ENCODE results near the gene NBPF20.
"Not testable (repeated sequence)": the region's sequence is repeated elsewhere in the genome, so short reads cannot be mapped to it uniquely, and the experiment has no call there.

The NBPF20 gene

GRCh38 chr1:145404949-145405348 is 20.5 kb downstream of the NBPF20 start:
- not testable (repeated sequence) for H3K9ac ChIP-seq (ENCODE audit: low read depth, low read length); H3K27me3 ChIP-seq (ENCODE audit: control insufficient read depth, insufficient read depth, low read length)

GRCh38 chr1:145400701-145401100 is 24.7 kb downstream of the NBPF20 start:
- H3K36me3 ChIP-seq (ENCODE audit: control insufficient read depth, insufficient read depth, low read length); H3K4me3 ChIP-seq (ENCODE audit: low read depth, low read length); H3K4me1 ChIP-seq (ENCODE audit: control insufficient read depth, insufficient read depth, low read length); H3K27me3 ChIP-seq (ENCODE audit: control insufficient read depth, insufficient read depth, low read length); H3K9ac ChIP-seq (ENCODE audit: low read depth, low read length); H3K9me3 ChIP-seq (ENCODE audit: control insufficient read depth, insufficient read depth, low read length): not testable (repeated sequence)

More at GRCh38 chr1:145404949-145405348, 20.5 kb downstream of the NBPF20 start:
- not testable (repeated sequence) for H3K4me3 ChIP-seq (ENCODE audit: low read depth, low read length); H3K4me1 ChIP-seq (ENCODE audit: control insufficient read depth, insufficient read depth, low read length); H3K9me3 ChIP-seq (ENCODE audit: control insufficient read depth, insufficient read depth, low read length); H3K36me3 ChIP-seq (ENCODE audit: control insufficient read depth, insufficient read depth, low read length)

Measured in iPS-15b (cell line).